ENCODE measurements around the gene OTUB2. TPM values are rescaled to one million over a fixed set of nuclear protein-coding genes. Genes with fewer than 3 reads are reported as not detected.

OTUB2 gene
- total and polyA plus RNA-seq, 2 of the 8 experiments (the other 6 are each of a cell fraction or from before 2014, with no cell fraction given), result 2.2 to 4.2 TPM

DNA sequence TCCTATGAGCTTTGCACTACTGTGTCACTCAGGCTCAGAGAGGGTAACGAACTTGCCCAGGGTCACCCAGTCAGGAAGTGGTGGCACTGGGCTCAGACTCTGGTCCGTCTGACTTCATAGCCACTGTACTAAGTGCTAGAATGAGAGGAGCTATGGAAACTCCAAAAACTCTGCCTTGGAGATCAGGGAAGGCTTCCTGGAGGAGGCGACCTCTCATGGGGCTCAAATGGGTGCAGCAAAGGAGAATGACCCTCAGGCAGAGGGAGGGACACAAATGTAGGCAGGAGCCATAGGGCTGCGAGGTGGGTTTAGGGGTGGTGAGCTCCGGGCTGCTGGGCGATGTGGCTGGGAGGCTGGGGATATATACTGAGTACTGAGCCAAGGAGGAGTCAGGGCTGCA is 25.9 kb upstream of the OTUB2 start:
- no peaks in the 10 kb centered on the region for H3K36me3 ChIP-seq (ENCODE audit: control insufficient read depth in 2 of 4, insufficient read depth in 4 of 4, low read length in 3 of 4)
- H2AFZ ChIP-seq (ENCODE audit: low read length), result no peak overlapping the region
- H3K14ac ChIP-seq (ENCODE audit: insufficient read length), result no peak overlapping the region
- H3K4me1 ChIP-seq (replicated peaks in 1 of 4; ENCODE audit: control insufficient read depth in 3 of 4, insufficient read depth in 4 of 4, low read length in 3 of 4), result peaks cover 0 to 6% (median 2%) of the 10 kb centered on the region in 4 experiments; a peak in 3 of 7 replicates
- H2BK5ac ChIP-seq (ENCODE audit: low read depth, low read length), result no peak overlapping the region
- no peak overlapping the region for H3K23ac ChIP-seq (ENCODE audit: insufficient read length)
- H3K56ac ChIP-seq (replicated peaks; ENCODE audit: insufficient read length, low read depth, low read length), result no peak overlapping the region
- ChIA-PET POLR2A (ENCODE audit: partially characterized antibody) (interaction anchor here (2.7 kb wide), 1 partner anchor 60 kb away, joined by 8 read pairs; no protein-coding TSS in a partner anchor), CTCF (ENCODE audit: partially characterized antibody) (interaction anchor here (0.9 to 20.5 kb wide), 18 partner anchors 8 to 136 kb away, joined by 3 to 484 read pairs (median 4); partner anchors contain the start of gene IFI27)
- H3K4ac ChIP-seq (replicated peaks; ENCODE audit: insufficient read length, low read depth, low read length), result no peak overlapping the region
- no peaks in the 10 kb centered on the region for H3K9me3 ChIP-seq (ENCODE audit: insufficient read depth in 2 of 2, low read depth in 1 of 2, low read length in 1 of 2)
- no peak overlapping the region for H2BK120ac ChIP-seq (replicated peaks; ENCODE audit: low read depth, low read length)
- H3K4me2 ChIP-seq (ENCODE audit: insufficient read depth in 1 of 2, low read depth in 2 of 2, low read length in 2 of 2), result no peak overlapping the region
- no peak for TF ChIP-seq KDM1A (IDR thresholded peaks at IDR 0.05; ENCODE audit: borderline replicate concordance, low read length)
- TF ChIP-seq BCL11A (IDR thresholded peaks at IDR 0.05; ENCODE audit: low read depth in 2 of 2, low read length in 2 of 2), result no peak
- TF ChIP-seq CREB1 (IDR thresholded peaks at IDR 0.05), result no peak
- H3K4me3 ChIP-seq (ENCODE audit: extremely low read depth in 1 of 4, insufficient read depth in 2 of 4, low read depth in 3 of 4, low read length in 4 of 4), result no peak overlapping the region
- H3K27ac ChIP-seq (ENCODE audit: low read depth, low read length), result no peak overlapping the region
- no peak overlapping the region for H2BK15ac ChIP-seq (ENCODE audit: low read length)
- H4K91ac ChIP-seq (replicated peaks; ENCODE audit: insufficient read length, low read length), result no peak overlapping the region
- H2AK5ac ChIP-seq (ENCODE audit: low read depth, low read length), result no peak overlapping the region
- H2BK12ac ChIP-seq (ENCODE audit: low read depth, low read length), result no peak overlapping the region
- no peak for DNase-seq (ENCODE audit: low read depth in 1 of 2, low spot score in 2 of 2)
- H3K9ac ChIP-seq (replicated peaks in 1 of 4; ENCODE audit: extremely low read depth in 1 of 4, low read depth in 3 of 4, low read length in 3 of 4), result no peak overlapping the region
- H3K27me3 ChIP-seq (replicated peaks in 1 of 4; ENCODE audit: control insufficient read depth in 3 of 4, extremely low read depth in 1 of 4, insufficient read depth in 3 of 4, low read length in 3 of 4), result 0 out of 7 replicates have a peak, but pooled peaks cover 0 to 2% (median 0%) of the 10 kb centered on the region in 4 experiments
- no peak overlapping the region for H3K18ac ChIP-seq (ENCODE audit: extremely low read depth, low read length)
- peaks cover 3% of the 10 kb centered on the region; the same call in 1 of the 2 replicates for H3K23me2 ChIP-seq (ENCODE audit: low read depth, low read length)
- 89% methylated on average over 6 of the region's 6 CpGs; no CpG with 5 or more reads in 1 of the 2 experiments for WGBS, 2 experiments (ENCODE audit: extremely low coverage in 1 of 2, insufficient coverage in 1 of 2, insufficient read length in 1 of 2, insufficient replicate concordance in 2 of 2, low coverage in 1 of 2, low lambda C conversion rate in 2 of 2, missing lambda C conversion rate in 1 of 2)
- H3K79me1 ChIP-seq (ENCODE audit: low read depth, low read length), result no peaks in the 10 kb centered on the region; the same call in 1 of the 2 replicates
- H3K79me2 ChIP-seq (ENCODE audit: control insufficient read depth in 1 of 2, insufficient read depth in 2 of 2, low read length in 2 of 2), result no peaks in the 10 kb centered on the region
- no peak overlapping the region for H4K8ac ChIP-seq (ENCODE audit: extremely low read depth, insufficient read depth, low read length)
- H4K20me1 ChIP-seq (replicated peaks in 1 of 2; ENCODE audit: control insufficient read depth in 1 of 2, insufficient read depth in 2 of 2, low read length in 2 of 2), result peaks cover 0 to 2% of the 10 kb centered on the region in 2 experiments
- no peak overlapping the region for H4K5ac ChIP-seq (ENCODE audit: insufficient read length, low read depth, low read length)
- no peak for FAIRE-seq
- H2BK20ac ChIP-seq (ENCODE audit: low read length), result no peak overlapping the region

All from H1 (cell line).